Effector CD4-positive, alpha-beta T cell (primary cell): Measurements from ENCODE around the gene ZFAND2B.
"Not testable (repeated sequence)": the region's sequence is repeated elsewhere in the genome, so short reads cannot be mapped to it uniquely, and the experiment has no call there.

Experiments
- DNase-seq: peaks from one replicate; pipeline ENCODE4 v3.0.0-alpha.2; 2020

Gene ZFAND2B

GRCh38 chr2:219175928-219176817, 30.4 kb upstream of the ZFAND2B start:
- no peak for DNase-seq

GRCh38 chr2:219176818-219177551, 29.6 kb upstream of the ZFAND2B start, which contains the start of gene CNPPD1:
TSS of gene CNPPD1 (minus strand) at chr2:219176925. CDS start at chr2:219176828, 97 bp downstream.
- DNase-seq = peak; percentile 79

GRCh38 chr2:219177552-219178376, 28.8 kb upstream of the ZFAND2B start, which contains the start of gene RETREG2:
TSS of gene RETREG2 (plus strand) at chr2:219178275. CDS start at chr2:219178353, 78 bp downstream.
- peak; percentile 75 for DNase-seq

GRCh38 chr2:219178377-219179175, 28.0 kb upstream of the ZFAND2B start:
- DNase-seq = peak; percentile 28

- no peak for DNase-seq
Observed at GRCh38 chr2:219179601-219180465, 26.7 kb upstream of the ZFAND2B start.

- DNase-seq = no peak
Observed at GRCh38 chr2:219180961-219181360, 25.6 kb upstream of the ZFAND2B start.

- DNase-seq = no peak
Observed at GRCh38 chr2:219181531-219181930, 25.1 kb upstream of the ZFAND2B start.

- no peak for DNase-seq
Observed at GRCh38 chr2:219182331-219183150, 24.0 kb upstream of the ZFAND2B start.

- DNase-seq = no peak
Observed at GRCh38 chr2:219183151-219183772, 23.3 kb upstream of the ZFAND2B start.

- no peak for DNase-seq
Observed at GRCh38 chr2:219184121-219184520, 22.5 kb upstream of the ZFAND2B start.

GRCh38 chr2:219186754-219187456, 19.7 kb upstream of the ZFAND2B start:
- DNase-seq = no peak

GRCh38 chr2:219197388-219197787, 9.2 kb upstream of the ZFAND2B start:
- DNase-seq = no peak

- no peak for DNase-seq
Observed at GRCh38 chr2:219198974-219199373, 7.6 kb upstream of the ZFAND2B start.

- no peak for DNase-seq
Observed at GRCh38 chr2:219199470-219200211, 6.9 kb upstream of the ZFAND2B start.

- not testable (repeated sequence) for DNase-seq
Observed at GRCh38 chr2:219200502-219201326, 5.9 kb upstream of the ZFAND2B start.

- not testable (repeated sequence) for DNase-seq
Observed at GRCh38 chr2:219201331-219201730, 5.3 kb upstream of the ZFAND2B start.
